ENCODE results near the gene NSMCE1.
"Not testable (repeated sequence)": the region's sequence is repeated elsewhere in the genome, so short reads cannot be mapped to it uniquely, and the experiment has no call there.

NSMCE1 gene

DNA sequence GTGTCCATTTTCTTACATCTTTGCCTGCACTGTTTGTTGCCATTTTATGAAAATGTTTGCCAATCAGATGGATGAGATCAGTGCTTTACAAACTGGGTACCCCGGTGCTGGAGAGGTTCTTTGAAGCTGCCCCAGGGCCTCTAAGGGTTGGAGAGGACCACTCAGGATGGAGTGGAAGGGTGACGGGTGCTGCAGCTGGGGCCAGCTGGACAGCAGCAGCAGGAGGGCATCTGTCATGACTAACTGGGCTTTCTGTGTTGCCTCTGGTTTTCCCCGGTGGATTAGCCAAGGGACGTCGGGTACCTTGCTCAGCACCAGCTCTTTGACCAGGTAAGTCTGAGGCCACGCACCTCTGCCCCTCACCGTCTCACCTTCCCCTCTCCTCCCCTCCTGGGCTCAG lies 52.9 kb downstream of the NSMCE1 start:
- DNase-seq (ENCODE audit: low spot score): no peak

DNA sequence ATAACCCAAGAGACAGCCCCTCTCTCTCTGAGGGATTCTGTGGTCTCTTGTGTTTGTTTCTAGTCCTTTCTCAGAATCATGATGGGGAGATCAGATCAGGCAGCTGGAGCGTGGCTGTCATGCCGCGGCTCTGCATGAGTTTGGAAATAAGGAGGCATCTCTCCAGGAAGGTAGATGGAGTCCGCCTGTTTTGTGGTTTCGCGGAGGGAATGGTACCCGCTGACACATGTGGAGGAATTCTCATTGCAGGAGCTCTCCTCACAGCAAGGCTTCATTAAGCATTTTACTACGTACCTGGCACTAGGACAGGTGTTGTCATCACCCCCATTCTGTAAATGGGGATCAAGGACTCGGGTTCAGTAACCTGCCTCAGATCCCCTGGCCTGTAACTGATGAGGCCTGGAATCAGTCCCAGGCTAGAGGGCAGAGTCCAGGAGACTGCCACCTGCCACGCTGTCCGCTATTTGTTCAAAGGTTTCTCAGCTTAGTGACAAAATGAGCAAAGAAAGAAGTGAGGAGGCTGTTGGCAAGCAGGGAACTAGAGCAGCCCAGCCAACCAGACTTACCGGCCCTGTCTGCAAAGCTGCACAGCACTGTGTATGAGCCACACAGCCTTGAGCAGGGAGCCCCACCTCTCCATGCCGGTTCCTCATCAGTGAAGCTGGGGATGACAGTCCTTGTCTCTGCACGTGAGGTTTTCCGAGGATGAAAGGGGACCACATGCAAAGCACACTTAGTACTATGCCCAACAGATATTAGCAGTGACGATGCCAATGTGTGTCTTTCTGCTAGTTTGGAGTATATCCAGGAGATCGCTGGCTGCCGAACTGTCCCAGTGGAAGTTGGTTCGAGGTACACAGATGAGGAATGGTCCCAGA lies 54.2 kb downstream of the NSMCE1 start:
- DNase-seq (ENCODE audit: low spot score): no peak

DNA sequence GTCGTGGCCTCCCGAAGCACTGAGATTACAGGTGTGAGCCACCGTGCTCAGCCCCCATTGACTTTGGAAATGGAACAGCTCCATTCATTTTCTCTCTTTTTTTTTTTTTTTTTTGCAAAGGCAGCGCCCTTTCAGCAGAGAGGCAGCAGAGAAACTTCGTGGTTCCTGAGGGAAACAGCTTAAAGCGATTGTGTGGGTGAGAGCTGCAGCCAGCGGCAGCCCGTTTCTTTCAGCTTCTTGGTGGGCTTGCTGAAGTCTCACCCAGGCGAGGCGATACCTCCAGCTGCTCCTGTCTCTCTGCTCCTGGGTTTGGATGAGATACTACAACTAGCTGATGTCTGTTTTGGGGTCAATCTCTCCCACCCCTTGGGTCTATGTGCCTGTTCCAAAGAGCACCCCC lies 57.5 kb downstream of the NSMCE1 start:
- DNase-seq (ENCODE audit: low spot score): no peak

DNA sequence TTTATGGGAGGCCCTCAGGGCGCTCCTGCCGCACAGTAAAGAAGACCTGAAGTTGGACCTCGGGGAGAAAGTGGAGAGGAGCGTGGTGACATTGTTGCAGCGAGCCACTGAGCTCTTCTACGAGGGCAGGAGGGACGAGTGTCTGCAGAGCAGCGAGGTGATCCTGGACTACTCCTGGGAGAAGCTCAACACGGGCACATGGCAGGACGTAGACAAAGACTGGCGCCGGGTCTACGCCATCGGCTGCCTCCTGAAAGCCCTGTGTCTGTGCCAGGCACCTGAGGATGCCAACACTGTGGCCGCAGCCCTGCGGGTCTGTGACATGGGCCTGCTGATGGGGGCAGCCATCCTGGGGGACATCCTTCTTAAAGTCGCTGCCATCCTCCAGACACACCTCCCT lies 58.4 kb downstream of the NSMCE1 start:
- DNase-seq (ENCODE audit: low spot score): no peak

DNA sequence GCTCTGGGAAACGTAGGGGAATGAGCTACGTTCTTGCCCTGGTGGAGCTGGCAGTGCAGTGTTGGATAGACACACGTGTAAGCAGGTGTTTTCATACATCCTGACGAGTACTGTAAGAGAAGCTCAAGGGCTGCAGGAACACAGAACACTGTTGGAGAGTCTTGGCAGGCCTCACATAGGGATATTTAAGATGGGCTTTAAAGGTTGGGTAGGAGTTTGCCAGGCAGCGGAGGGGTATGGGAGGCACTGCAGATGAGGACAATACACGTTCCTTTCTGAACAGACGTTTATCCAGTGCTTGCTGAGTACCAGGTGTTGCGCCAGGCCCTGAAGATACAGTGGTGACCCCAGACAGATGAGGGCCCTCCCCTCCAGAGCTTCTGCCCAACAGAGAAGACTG lies 59.0 kb downstream of the NSMCE1 start:
- no peak for DNase-seq (ENCODE audit: low spot score)

DNA sequence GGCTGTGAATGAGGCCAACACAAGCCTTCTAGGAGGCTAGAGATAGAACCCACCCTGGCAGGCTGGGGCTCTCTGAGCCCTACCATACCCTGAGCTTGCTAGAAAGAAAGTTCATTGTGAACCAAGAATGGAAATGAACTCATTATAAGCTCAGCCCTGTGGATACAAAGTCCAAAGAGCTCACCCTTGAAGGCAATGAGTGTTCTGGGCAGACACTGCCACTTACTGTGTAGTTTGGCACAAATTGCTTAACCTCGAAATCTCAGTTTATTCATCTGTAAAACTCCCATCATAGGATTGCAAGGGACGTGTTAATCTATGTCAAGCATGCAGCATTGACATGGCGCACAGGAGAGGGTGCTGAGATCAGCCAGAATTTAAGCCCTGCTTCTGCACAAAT lies 59.8 kb downstream of the NSMCE1 start:
- no peak for DNase-seq (ENCODE audit: low spot score)

DNA sequence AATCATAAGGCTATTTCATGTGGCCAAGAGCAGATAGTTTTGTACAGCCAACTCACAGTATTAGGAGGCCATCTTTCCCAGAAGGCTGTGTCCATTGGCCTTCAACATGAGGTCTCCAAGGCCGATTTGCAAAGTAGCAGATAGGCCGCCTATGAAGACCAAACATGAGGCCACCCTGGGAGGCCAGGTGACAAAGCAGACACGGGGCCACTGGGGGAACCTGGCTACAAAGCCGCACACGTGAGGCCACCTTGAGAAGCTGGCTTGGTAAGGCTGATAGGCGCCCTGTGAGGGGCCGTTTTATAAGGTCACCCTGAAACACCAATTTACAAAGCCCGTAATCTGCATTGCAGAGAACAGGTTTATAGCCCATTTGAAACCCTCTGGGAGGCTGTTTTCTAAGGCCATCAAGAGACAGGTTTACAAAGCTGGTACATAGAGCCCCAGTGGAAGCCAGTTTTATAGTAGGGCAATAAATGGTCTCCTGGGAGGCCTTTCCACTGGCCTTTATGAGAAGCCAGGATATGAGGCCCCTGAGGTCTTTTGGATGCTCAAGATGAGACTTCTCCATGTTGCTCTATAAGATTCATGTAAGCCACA lies 60.4 kb downstream of the NSMCE1 start:
- DNase-seq (ENCODE audit: low spot score): no peak

DNA sequence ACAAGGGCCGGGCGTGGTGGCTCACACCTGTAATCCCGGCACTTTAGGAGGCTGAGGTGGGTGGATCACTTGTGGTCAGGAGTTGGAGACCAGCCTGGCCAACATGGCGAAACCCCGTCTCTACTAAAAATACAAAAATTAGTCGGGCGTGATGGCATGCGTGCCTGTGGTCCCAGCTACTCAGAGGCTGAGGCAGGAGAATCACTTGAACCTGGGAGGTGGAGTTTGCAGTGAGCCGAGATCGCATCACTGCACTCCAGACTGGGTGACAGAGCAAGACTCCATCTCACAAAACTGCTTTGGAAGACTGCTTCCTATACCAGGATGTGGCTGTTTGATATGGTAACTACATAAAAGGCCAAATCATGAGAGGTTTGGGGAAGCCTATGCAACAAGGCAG lies 61.5 kb downstream of the NSMCE1 start:
- not testable (repeated sequence) for DNase-seq (ENCODE audit: low spot score)

DNA sequence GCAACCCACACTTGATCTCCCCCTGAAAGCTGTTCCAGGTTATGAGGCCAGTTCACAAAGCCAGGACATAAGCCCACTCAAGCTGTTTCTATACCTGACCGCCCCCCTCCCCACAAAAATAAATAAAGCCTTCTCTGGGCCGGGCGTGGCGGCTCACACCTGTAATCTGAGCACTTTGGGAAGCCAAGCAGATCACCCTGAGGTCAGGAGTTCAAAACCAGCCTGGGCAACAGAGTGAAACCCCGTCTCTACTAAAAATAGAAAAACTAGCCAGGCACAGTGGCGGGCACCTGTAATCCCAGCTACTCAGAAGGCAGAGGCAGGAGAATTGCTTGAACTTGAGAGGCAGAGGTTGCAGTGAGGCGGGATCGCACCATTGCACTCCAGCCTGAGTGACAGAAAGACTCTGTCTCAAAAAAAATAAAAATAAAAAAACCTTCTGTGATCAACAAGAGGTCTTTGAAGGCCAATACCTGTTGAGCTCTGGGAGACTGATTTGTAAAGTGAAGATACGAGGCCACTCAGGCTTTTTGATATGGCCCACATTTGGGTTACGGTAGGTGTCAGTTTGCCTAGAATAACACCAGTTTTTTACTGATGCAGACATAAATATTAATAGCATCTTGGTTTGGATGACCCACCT lies 63.0 kb downstream of the NSMCE1 start:
- no peak for DNase-seq (ENCODE audit: low spot score)

DNA sequence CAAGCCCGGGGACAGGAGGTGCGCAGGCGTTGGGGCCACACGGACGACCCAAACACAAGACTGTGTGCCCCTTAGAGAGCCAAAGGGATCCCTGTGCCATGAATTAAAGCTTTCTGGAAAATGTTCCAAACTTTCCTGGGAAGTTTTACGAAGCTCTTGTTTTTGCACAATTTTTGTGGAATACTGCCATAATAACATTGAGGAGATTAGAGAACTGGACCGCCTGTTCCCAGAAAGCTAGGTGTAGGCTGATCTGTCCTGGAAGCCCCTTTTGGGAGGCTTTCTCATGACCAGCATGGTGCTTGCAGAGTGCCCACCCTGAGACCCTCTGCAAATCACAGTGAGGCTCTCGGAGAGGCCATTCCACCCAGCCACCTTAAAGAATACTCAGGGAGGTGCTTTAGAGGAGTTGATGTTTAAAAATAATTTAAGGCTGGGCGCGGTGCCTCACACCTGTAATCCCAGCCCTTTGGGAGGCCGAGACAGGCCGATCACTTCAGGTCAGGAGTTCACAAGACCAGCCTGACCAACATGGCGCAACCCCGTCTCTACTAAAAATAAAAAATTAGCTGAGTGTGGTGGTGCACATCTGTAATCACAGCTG lies 64.2 kb downstream of the NSMCE1 start:
- no peak for DNase-seq (ENCODE audit: low spot score)

DNA sequence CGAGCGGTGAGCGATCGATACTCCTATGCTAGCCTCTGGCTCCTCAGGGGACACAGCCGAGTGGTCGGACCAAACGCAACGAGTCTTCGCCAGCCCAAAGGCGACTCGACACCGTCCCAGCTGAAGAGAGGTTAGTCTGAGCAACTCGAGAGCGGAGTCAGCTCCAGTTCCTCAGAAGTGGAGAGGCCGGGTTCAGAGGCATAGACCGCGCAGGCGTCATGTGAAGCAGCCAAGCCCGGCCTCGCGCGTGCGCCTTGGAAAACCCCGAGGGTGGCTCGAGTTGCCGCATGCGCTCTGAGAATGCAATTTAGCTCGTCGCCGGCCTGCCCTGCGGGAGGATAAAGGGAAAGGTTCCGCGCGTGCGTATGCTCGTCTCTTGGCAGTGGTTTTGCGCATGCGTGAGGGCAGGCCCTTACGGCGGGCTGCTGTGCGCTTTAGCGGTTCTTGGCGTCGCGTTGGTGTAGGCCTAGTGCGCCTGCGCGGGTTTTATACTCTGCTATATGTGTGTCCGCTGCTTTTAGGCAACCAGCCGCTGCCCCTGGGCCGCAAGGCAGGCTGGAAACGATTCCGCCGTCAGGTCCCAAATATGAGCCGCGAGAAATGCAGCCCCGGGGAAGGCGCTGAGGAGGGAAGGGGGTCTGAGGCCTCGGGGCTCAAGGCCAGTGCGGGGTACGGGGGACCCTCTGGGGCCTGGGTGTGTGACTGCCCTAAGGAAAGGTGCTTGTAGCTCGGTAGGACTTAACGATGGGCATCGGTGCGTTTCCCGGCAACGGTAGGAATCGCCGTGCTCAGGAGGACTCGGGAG lies 64.9 kb downstream of the NSMCE1 start, which contains the start of gene KDM8:
KDM8 (plus strand) TSS at position 20 of the 805 bp plus-strand sequence. CDS start 6,598 bp downstream, outside the sequence.
- DNase-seq (ENCODE audit: low spot score): peak; percentile 100

DNA sequence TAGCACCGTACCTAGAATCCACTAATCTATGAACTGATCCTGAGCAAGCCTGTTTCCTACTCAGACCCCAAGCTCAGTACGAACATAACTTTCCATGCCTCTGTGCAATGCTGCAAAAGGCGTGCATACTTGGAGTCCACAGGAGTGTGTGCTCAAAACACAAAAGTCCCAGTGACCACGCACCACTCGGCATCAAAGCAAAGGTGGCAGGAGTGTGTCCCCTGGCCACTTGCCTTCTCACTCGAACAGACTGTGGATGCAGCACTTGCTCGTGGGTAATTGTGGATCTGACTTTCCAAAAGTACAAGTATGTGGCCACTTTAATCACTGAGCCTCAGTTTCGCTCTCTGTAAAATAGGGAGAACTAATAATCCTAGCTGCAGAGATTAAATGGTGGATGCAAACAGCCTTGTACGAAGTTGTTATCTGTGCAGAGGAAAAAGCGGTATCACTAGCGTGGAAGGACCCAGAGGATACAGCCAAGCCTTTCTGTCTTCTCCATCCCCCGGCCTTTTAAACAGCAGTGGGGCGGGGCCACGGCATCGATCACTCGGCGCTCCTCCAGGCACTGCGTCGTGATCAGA lies 65.6 kb downstream of the NSMCE1 start:
- DNase-seq (ENCODE audit: low spot score): no peak

DNA sequence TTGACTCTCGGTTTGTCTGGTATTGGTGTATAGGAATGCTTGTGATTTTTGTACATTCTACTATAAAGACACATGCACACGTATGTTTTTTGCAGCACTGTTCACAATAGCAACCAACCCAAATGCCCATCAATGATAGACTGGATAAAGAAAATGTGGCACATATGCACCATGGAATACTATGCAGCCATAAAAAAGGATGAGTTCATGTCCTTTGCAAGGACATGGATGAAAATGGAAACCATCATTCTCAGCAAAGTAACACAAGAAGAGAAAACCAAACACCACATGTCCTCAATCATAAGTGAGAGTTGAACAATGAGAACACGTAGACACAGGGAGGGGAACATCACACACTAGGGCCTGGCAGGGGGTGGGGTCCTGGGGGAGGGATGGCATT lies 67.7 kb downstream of the NSMCE1 start:
- not testable (repeated sequence) for DNase-seq (ENCODE audit: low spot score)

DNA sequence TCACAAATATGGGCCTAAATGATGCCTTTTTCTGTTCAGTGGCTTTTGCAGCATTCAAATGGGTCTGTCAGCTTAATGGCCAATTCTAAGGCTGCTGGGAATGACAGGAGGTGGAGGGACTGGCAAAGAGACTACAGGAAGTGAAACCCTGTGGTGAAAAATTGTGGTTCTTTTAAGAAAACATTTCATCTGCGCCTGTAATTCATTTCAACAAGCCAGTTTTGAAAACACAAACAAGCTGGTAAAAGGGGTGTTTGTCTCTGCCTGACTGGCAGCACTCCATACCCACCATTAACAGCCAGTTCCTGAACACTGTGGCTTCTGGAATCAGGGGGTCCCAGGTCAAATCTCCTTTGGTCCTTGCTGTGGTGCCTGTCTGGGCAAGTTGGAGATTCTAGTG lies 68.8 kb downstream of the NSMCE1 start:
- no peak for DNase-seq (ENCODE audit: low spot score)

DNA sequence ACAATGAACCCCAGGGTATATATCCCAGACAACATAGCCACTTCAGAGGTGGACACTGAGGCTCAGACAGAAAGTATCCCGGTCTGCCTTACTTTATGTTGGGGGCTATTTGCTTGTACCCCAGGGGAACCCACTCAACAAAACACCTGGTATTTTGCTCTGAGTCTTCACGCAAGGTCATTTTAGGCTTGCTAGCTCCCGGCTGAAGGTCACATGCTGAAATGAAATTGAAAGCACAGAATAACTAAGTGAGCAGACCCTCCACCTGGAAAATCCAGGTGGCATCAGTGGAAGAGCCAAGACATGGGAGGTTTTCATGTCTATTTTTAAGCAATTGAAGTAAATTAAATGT lies 69.4 kb downstream of the NSMCE1 start:
- no peak for DNase-seq (ENCODE audit: low spot score)

DNA sequence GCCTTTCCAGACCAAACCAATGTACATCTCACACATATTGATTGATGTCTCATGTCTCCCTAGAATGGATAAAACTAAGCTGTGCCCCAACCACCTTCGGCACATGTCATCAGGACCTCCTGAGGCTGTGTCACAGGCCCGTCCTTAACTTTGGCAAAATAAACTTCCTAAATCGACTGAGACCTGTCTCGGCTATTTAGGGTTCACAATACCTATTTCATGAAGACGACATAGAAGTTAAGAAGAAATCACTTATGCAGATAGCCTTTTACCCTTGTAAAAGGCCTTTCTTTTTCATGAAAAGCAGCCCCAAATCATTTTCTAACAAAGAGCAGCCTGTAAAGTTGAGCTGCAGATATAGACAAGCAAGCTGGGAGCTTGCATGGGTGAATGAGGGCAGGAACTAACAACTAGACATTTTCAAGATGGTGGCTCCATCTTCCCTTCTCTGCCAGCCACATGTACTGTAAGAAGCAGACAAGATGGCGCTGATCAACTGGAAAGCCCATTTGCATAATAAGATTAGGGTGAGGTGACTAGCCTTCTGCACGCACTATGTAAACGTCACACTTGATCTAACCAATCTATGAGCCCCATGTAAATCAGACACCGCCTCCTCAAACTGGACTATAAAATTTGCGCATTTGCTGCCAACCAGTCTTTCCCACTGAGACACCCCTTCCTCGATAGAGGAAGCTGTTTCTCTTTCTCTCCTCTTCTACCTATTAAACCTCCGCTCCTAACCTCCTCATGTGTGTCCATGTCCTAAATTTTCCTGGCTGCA lies 69.9 kb downstream of the NSMCE1 start:
- no peak for DNase-seq (ENCODE audit: low spot score)

DNA sequence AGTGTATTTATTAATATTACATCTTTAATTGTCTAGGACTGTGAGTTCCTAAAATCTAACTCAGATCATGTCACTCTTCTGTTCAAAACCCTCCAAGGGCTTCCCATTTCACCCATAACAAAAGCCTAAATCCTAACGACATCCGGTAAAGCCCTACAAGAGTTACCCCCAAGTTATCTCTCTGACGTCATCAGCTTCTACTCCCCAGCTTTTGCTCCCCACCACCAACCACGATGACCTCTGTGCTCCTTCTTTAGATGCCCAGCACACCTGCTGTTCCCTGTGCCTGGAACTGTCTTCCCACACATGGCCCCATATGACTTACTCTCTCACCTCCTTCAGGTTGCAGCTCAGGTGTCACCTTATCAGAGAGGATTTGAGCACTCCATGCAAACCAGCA lies 71.6 kb downstream of the NSMCE1 start:
- DNase-seq (ENCODE audit: low spot score): no peak

DNA sequence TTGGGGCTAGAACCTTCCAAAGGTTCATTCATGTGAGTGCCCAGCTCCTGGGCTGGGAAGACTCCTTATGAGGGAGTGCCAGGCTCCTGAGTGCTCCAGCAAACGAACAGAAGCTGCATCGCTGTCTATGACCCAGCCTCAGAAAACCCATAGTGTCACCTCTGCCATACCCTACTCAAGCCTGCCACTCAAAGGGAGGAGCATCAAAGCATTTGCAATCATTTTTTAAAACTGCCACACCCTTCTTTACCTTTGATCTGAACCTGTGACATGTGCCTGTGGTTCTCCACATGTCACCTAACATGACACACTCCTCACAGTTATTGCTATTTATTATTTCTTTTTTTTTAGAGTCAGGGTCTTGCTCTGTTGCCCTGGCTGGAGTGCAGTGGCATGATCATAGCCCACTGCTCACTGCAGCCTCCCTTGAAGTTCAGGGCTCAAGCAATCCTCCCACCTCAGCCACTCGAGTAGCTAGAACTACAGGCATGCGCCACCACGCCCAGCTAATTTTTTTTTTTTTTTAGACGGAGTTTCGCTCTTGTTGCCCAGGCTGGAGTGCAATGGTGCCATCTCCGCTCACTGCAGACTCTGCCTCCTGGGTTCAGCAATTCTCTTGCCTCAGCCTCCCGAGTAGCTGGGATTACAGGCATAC lies 72.5 kb downstream of the NSMCE1 start:
- DNase-seq (ENCODE audit: low spot score): no peak

DNA sequence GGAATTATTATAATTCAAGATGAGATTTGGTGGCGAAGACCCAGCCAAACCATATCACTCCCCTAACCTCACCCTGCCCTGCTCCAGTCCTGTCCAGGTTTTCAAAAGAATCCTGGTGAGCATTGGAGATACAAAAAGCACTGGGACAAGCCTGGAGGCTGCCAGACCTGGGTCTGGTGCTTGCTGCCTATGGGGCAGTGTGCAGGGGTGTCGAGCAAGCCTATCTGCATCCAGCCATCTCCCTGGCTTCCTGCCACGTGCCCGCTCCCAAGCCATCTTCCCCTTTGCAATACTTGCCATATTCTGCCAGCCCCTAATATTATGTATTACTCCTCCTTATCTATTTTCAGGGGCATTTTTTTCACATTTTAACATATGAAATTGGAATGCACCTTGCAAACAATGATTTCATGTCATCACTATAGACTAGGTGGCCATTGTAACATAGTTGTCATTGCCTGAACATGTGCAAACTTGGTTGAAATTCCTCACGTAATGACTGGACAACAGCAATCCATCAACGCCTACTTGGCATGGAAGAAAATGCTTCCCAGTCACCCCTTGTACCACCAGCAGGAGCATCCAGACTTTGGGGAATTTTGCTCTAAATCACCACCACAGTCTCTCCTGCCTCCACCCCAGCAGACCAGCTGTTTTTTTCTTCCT lies 73.4 kb downstream of the NSMCE1 start:
- no peak for DNase-seq (ENCODE audit: low spot score)
